H9 (cell line): ENCODE measurements around the gene HTD2. TPM values are rescaled to one million over a fixed set of nuclear protein-coding genes. Genes with fewer than 3 reads are reported as not detected.
"Not testable (repeated sequence)": the region's sequence is repeated elsewhere in the genome, so short reads cannot be mapped to it uniquely, and the experiment has no call there.

Source experiments
- DNase-seq: peaks from one replicate; pipeline ENCODE4 v3.0.0-alpha.2; 2017
- H2AFZ ChIP-seq: one replicate; pipeline ENCODE4 v1.6.1; 2013; ENCODE audit warnings: mild to moderate bottlenecking, low read length, control low read depth, moderate library complexity
- H2AK5ac ChIP-seq: 2 replicates; pipeline ENCODE4 v1.6.1; 2013; ENCODE audit warnings: low read length, control low read depth, mixed read lengths; ENCODE audit not compliant: insufficient read length
- H2BK120ac ChIP-seq: one replicate; pipeline ENCODE4 v1.6.1; 2013; ENCODE audit warnings: low read depth, mild to moderate bottlenecking, low read length, control low read depth, inconsistent platforms; ENCODE audit not compliant: poor library complexity, severe bottlenecking
- H2BK12ac ChIP-seq: 2 replicates; pipeline ENCODE4 v1.6.1; 2013; ENCODE audit warnings: low read length, control low read depth, mixed read lengths, low read depth; ENCODE audit not compliant: insufficient read length
- H2BK15ac ChIP-seq: 2 replicates; pipeline ENCODE4 v1.6.1; 2013; ENCODE audit warnings: low read depth, low read length, control low read depth
- H2BK20ac ChIP-seq: one replicate; pipeline ENCODE4 v1.6.1; 2013; ENCODE audit warnings: low read depth, mild to moderate bottlenecking, low read length, control low read depth, inconsistent platforms; ENCODE audit not compliant: poor library complexity, severe bottlenecking
- H2BK5ac ChIP-seq: 2 replicates; pipeline ENCODE4 v1.6.1; 2013; ENCODE audit warnings: low read length, control low read depth, mixed read lengths; ENCODE audit not compliant: insufficient read length
- H3K14ac ChIP-seq: 2 replicates; pipeline ENCODE4 v1.6.1; 2013; ENCODE audit warnings: low read length, control low read depth; ENCODE audit not compliant: insufficient read depth
- H3K18ac ChIP-seq: 2 replicates; pipeline ENCODE4 v1.6.1; 2013; ENCODE audit warnings: low read depth, mild to moderate bottlenecking, mixed read lengths, low read length, control low read depth; ENCODE audit not compliant: insufficient read length
- H3K23ac ChIP-seq: 2 replicates; pipeline ENCODE4 v1.6.1; 2013; ENCODE audit warnings: low read length, control low read depth, mixed read lengths, low read depth; ENCODE audit not compliant: insufficient read length
- H3K23me2 ChIP-seq: 2 replicates; pipeline ENCODE4 v1.6.1; 2013; ENCODE audit warnings: low read depth, mild to moderate bottlenecking, mixed read lengths, low read length, control low read depth; ENCODE audit not compliant: insufficient read length, poor library complexity, severe bottlenecking
- H3K27ac ChIP-seq: 2 replicates; pipeline ENCODE4 v1.5.1; 2013; ENCODE audit warnings: low read length, control low read depth, mixed read lengths, low read depth; ENCODE audit not compliant: insufficient read length
- H3K27me3 ChIP-seq: 2 replicates; pipeline ENCODE4 v1.6.1; 2013; ENCODE audit warnings: low read length, control low read depth, inconsistent platforms; ENCODE audit not compliant: insufficient read depth
- H3K4ac ChIP-seq: 2 replicates; pipeline ENCODE4 v1.6.1; 2013; ENCODE audit warnings: low read depth, mild to moderate bottlenecking, control low read depth, inconsistent platforms, low read length, moderate library complexity
- H3K4me1 ChIP-seq: 2 replicates; pipeline ENCODE4 v1.6.1; 2013; ENCODE audit warnings: low read length, control low read depth, inconsistent platforms; ENCODE audit not compliant: insufficient read depth
- H3K4me2 ChIP-seq: 2 replicates; pipeline ENCODE4 v1.6.1; 2013; ENCODE audit warnings: low read length, control low read depth, mixed read lengths; ENCODE audit not compliant: insufficient read length, insufficient read depth
- H3K56ac ChIP-seq: 2 replicates; pipeline ENCODE4 v1.6.1; 2013; ENCODE audit warnings: low read depth, mild to moderate bottlenecking, mixed read lengths, low read length, control low read depth; ENCODE audit not compliant: insufficient read length
- H3K79me1 ChIP-seq: 2 replicates; pipeline ENCODE4 v1.6.1; 2013; ENCODE audit warnings: low read depth, mild to moderate bottlenecking, moderate library complexity, low read length, control low read depth, inconsistent platforms; ENCODE audit not compliant: insufficient read depth, poor library complexity, severe bottlenecking
- H3K79me2 ChIP-seq: 2 replicates; pipeline ENCODE4 v1.6.1; 2013; ENCODE audit warnings: low read length, control low read depth, inconsistent platforms; ENCODE audit not compliant: insufficient read depth
- H3K9ac ChIP-seq: 2 replicates; pipeline ENCODE4 v1.6.1; 2013; ENCODE audit warnings: low read length, control low read depth, mixed read lengths; ENCODE audit not compliant: insufficient read length; ENCODE audit errors: extremely low read depth
- H3K9me3 ChIP-seq: one replicate; pipeline ENCODE4 v1.6.1; 2013; ENCODE audit warnings: low read depth, low read length, inconsistent platforms; ENCODE audit not compliant: control insufficient read depth
- H3T11ph ChIP-seq: one replicate; pipeline ENCODE4 v1.6.1; 2013; ENCODE audit warnings: mild to moderate bottlenecking, low read length, control low read depth, inconsistent platforms
- H4K20me1 ChIP-seq: one replicate; pipeline ENCODE4 v1.6.1; 2013; ENCODE audit not compliant: control insufficient read depth, insufficient read length, insufficient read depth
- H4K5ac ChIP-seq: 2 replicates; pipeline ENCODE4 v1.6.1; 2013; ENCODE audit warnings: low read depth, mild to moderate bottlenecking, mixed read lengths, low read length, control low read depth; ENCODE audit not compliant: insufficient read length
- H4K8ac ChIP-seq: replicated peaks from 2 replicates; pipeline ENCODE4 v1.6.1; 2013; ENCODE audit warnings: low read length, control low read depth, mixed read lengths, low read depth; ENCODE audit not compliant: insufficient read length
- H4K91ac ChIP-seq: 2 replicates; pipeline ENCODE4 v1.6.1; 2013; ENCODE audit warnings: low read depth, mild to moderate bottlenecking, moderate library complexity, mixed read lengths, low read length, control low read depth; ENCODE audit not compliant: insufficient read length
- H3K27ac Mint-ChIP-seq, 3 experiments: 2 replicates in 2 of 3; 3 replicates in 1 of 3; pipeline ENCODE4 v1.8.0; 2020 to 2021; ENCODE audit warnings: mixed read lengths in 3 of 3, mild to moderate bottlenecking in 1 of 3, moderate library complexity in 1 of 3
- H3K27me3 Mint-ChIP-seq: 2 replicates; pipeline ENCODE4 v1.8.0; 2021; ENCODE audit warnings: low read depth, mild to moderate bottlenecking, moderate library complexity, mixed read lengths
- H3K36me3 Mint-ChIP-seq, 3 experiments: 2 replicates in 2 of 3; 3 replicates in 1 of 3; pipeline ENCODE4 v1.8.0; 2020 to 2021; ENCODE audit warnings: low read depth in 3 of 3, mixed read lengths in 3 of 3; ENCODE audit not compliant: insufficient read depth in 1 of 3
- H3K4me1 Mint-ChIP-seq, 2 experiments: 2 replicates each; pipeline ENCODE4 v1.8.0; 2020; ENCODE audit warnings: mixed read lengths in 2 of 2
- H3K4me3 Mint-ChIP-seq, 2 experiments: 2 replicates in 1 of 2; 3 replicates in 1 of 2; pipeline ENCODE4 v1.8.0; 2020 to 2021; ENCODE audit warnings: mild to moderate bottlenecking in 2 of 2, mixed read lengths in 2 of 2, moderate library complexity in 1 of 2
- H3K9me3 Mint-ChIP-seq, 2 experiments: 2 replicates in 1 of 2; 3 replicates in 1 of 2; pipeline ENCODE4 v1.8.0; 2020; ENCODE audit warnings: mild to moderate bottlenecking in 2 of 2, mixed read lengths in 2 of 2, moderate library complexity in 1 of 2
- CTCF ChIP-seq: fragments of 200-600 bp; sonication (generic); conservative IDR thresholded peaks from 3 replicates; pipeline ENCODE4 v1.8.0; 2021; ENCODE audit warnings: antibody characterized with exemption, mild to moderate bottlenecking
- WGBS: extraction: QIAGEN DNeasy Blood & Tissue Kit; methylation state at CpG from one replicate; pipeline ENCODE4 v1.1.7; 2013; ENCODE audit warnings: missing lambda C conversion rate, low lambda C conversion rate, mixed read lengths; ENCODE audit not compliant: insufficient read length; ENCODE audit errors: extremely low coverage; 5-methylcytosine and 5-hydroxymethylcytosine counted together
- total RNA-seq: library from RNA; stranded (reverse); gene quantifications from 2 replicates; pipeline ENCODE4 v1.2.1, GENCODE V29; 2021

The HTD2 gene
- total RNA-seq, 1 experiment from 2014 or later, result 13.4 TPM

- H3K27me3 ChIP-seq, result no peaks in the 10 kb centered on the region
- no peak overlapping the region for H3T11ph ChIP-seq
- H3K4me1 Mint-ChIP-seq, result no peaks in the 10 kb centered on the region
- H3K36me3 Mint-ChIP-seq, result peaks cover 3 to 17% (median 12%) of the 10 kb centered on the region in 3 experiments; a peak in 5 of 7 replicates
- no peaks in the 10 kb centered on the region for H3K79me1 ChIP-seq
- no peak overlapping the region for H3K18ac ChIP-seq
- no peaks in the 10 kb centered on the region for H4K20me1 ChIP-seq
- no peak for DNase-seq
- H2BK5ac ChIP-seq, result no peak overlapping the region
- H3K27me3 Mint-ChIP-seq, result no peaks in the 10 kb centered on the region
- H3K9me3 Mint-ChIP-seq, result peaks cover 14 to 18% of the 10 kb centered on the region in 2 experiments; a peak in 4 of 5 replicates
- H3K79me2 ChIP-seq, result no peaks in the 10 kb centered on the region
- H3K9ac ChIP-seq, result no peak overlapping the region
- H3K23ac ChIP-seq, result no peak overlapping the region
- no peak overlapping the region for H4K5ac ChIP-seq
- 0 out of 3 replicates have a peak, but pooled peaks have one; percentile 9 for TF ChIP-seq CTCF
- no peak overlapping the region for H2BK15ac ChIP-seq
- no peak overlapping the region for H3K27ac Mint-ChIP-seq
- no peak overlapping the region for H3K4me3 Mint-ChIP-seq
- no peak overlapping the region for H2AK5ac ChIP-seq
- no peaks in the 10 kb centered on the region for H3K23me2 ChIP-seq
- H3K27ac ChIP-seq, result no peak overlapping the region
- no CpG with 5 or more reads among the region's 4 CpGs for WGBS
- H3K14ac ChIP-seq, result no peak overlapping the region
- no peak overlapping the region for H2AFZ ChIP-seq
- no peak overlapping the region for H2BK120ac ChIP-seq
- H3K9me3 ChIP-seq, result no peaks in the 10 kb centered on the region
- H2BK20ac ChIP-seq, result no peak overlapping the region
- H4K91ac ChIP-seq, result no peak overlapping the region
- H4K8ac ChIP-seq, result no peak overlapping the region
- H3K56ac ChIP-seq, result no peak overlapping the region
- no peaks in the 10 kb centered on the region for H3K4me1 ChIP-seq
- H2BK12ac ChIP-seq, result no peak overlapping the region
- no peak overlapping the region for H3K4me2 ChIP-seq
- H3K4ac ChIP-seq, result no peak overlapping the region
Observed at GRCh38 chr3:58288011-58288728, 18.1 kb upstream of the HTD2 start.

- no CpG with 5 or more reads among the region's 4 CpGs for WGBS
- not testable (repeated sequence) for H3T11ph ChIP-seq, H3K4me1 ChIP-seq, DNase-seq, H3K27ac ChIP-seq, H3K18ac ChIP-seq, H4K20me1 ChIP-seq, H3K4me2 ChIP-seq, H3K79me1 ChIP-seq, H3K27me3 Mint-ChIP-seq, H4K8ac ChIP-seq, H2BK12ac ChIP-seq, H4K5ac ChIP-seq, H3K14ac ChIP-seq, H3K9me3 ChIP-seq, H2BK15ac ChIP-seq, H2BK120ac ChIP-seq, H3K56ac ChIP-seq, H3K79me2 ChIP-seq, H2BK5ac ChIP-seq, H2AK5ac ChIP-seq, H3K23me2 ChIP-seq, H3K27ac Mint-ChIP-seq, H4K91ac ChIP-seq, H3K4me1 Mint-ChIP-seq, H3K4ac ChIP-seq, H3K27me3 ChIP-seq, H3K23ac ChIP-seq, H2BK20ac ChIP-seq, H3K4me3 Mint-ChIP-seq, H2AFZ ChIP-seq, H3K9ac ChIP-seq
- Mint-ChIP-seq H3K36me3 (peaks cover 3 to 17% (median 12%) of the 10 kb centered on the region in 3 experiments; a peak in 5 of 7 replicates), H3K9me3 (peaks cover 14 to 18% of the 10 kb centered on the region in 2 experiments; a peak in 4 of 5 replicates)
Observed at GRCh38 chr3:58288964-58289613, 17.2 kb upstream of the HTD2 start.
